IPS-18c (cell line): ENCODE results near the gene ANO8.

Experiments used
- H3K4me3 ChIP-seq: 2 replicates; pipeline ENCODE4 v1.7.0; 2013; ENCODE audit warnings: low read depth, mild to moderate bottlenecking, low read length, moderate library complexity; ENCODE audit not compliant: insufficient read depth
- H3K9me3 ChIP-seq: one replicate; pipeline ENCODE4 v1.6.1; 2013; ENCODE audit warnings: mild to moderate bottlenecking, low read length, moderate library complexity; ENCODE audit not compliant: control insufficient read depth, insufficient read depth

Gene ANO8

GRCh38 chr19:17352608-17353280 is 18.1 kb upstream of the ANO8 start:
- Histone ChIP-seq H3K4me3 (no peak overlapping the region), H3K9me3 (no peaks in the 10 kb centered on the region)

GRCh38 chr19:17351815-17352435 is 17.3 kb upstream of the ANO8 start:
- Histone ChIP-seq H3K4me3 (no peak overlapping the region), H3K9me3 (no peaks in the 10 kb centered on the region)

DNA sequence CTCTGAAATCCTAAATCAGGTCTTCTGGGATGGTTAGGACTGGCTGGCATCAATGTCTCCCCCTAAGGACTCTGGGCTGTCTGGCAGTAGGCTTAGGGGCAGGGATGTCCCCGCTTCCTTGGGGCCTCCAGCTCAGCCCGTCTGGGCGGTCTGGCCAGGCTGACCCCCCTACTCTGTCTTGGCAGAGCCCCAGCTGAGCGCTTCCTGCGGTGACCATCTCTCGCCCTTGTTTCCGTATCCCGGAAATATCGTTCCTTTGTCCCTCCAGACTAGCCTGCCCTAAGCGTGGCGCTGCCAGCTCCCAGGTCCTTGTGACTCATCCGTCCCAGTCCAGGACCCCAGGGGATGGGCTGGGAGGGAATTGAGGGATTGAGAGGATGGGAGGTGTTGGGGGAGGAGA is 14.0 kb upstream of the ANO8 start:
- H3K9me3 ChIP-seq, result no peaks in the 10 kb centered on the region
- H3K4me3 ChIP-seq, result no peak overlapping the region

DNA sequence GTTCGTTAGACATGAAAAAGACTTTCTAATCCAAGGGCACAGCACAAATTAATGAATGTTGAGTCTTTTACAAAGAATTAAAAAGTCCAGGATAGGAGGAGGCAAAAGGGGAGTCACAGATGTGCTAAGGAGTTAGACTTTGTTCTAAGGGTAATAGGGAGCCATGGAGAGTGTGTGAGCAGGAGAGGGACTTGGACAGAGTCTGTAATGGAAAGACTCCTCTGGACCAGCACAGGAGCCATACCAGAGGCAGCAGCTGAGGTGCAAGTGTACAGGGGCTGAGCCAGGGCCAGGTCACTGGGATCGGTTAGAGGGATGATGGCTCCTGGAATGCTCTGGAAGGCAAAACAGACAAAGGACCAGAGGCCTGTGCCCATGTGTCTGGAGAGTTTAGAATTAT is 13.2 kb upstream of the ANO8 start:
- Histone ChIP-seq H3K9me3 (no peaks in the 10 kb centered on the region), H3K4me3 (no peak overlapping the region)

GRCh38 chr19:17347361-17347760 is 12.7 kb upstream of the ANO8 start:
- H3K4me3 ChIP-seq, result no peak overlapping the region
- no peaks in the 10 kb centered on the region for H3K9me3 ChIP-seq

DNA sequence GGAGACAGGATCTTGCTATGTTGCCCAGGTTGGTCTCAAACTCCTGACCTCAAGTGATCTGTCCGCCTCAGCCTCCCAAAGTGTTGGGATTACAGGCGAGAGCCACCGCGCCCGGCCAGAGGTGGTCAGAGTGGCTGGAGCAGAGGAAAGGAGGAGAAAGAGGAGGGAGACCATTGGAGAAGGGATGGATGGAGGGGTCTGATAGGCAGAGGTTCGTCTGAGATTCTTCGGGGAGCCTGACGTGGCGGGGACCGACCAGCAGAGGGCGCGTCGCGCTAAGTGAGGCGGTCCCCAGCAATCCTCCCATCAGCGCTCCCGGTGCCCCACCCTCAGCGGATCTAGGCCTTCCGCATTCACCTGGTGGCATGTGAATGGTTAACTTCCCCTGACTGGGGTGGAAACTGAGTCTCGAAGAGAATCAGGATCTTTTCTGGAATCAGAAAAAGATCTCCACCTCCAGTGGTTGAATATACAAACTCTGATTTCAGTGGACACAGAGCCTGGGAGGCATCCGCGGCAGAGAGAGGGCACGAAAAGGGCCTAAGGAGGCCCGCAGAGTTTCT is 11.5 kb upstream of the ANO8 start:
- Histone ChIP-seq H3K9me3 (no peaks in the 10 kb centered on the region), H3K4me3 (no peak overlapping the region)

DNA sequence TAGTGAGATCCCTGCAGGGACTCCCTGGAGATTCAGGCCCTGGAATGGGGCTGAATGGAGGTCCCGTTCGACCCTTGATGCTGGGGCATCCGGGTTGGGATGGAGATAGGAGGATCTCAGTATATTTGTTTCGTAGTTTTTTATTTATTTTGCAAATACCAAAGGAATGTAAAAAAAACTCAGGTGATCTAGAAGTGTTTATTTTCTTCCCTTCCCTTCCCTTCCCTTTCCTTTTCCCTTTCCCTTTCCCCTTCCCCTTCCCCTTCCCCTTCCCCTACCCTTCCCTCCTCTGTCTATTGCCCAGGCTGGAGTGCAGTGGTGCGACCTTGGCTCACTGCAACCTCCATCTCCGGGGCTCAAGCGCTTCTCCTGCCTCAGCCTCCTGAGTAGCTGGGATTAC is 7.2 kb upstream of the ANO8 start:
- Histone ChIP-seq H3K9me3 (no peaks in the 10 kb centered on the region), H3K4me3 (no peak overlapping the region)

- Histone ChIP-seq H3K4me3 (no peak overlapping the region), H3K9me3 (no peaks in the 10 kb centered on the region)
Observed at GRCh38 chr19:17341386-17341785, 6.7 kb upstream of the ANO8 start.

DNA sequence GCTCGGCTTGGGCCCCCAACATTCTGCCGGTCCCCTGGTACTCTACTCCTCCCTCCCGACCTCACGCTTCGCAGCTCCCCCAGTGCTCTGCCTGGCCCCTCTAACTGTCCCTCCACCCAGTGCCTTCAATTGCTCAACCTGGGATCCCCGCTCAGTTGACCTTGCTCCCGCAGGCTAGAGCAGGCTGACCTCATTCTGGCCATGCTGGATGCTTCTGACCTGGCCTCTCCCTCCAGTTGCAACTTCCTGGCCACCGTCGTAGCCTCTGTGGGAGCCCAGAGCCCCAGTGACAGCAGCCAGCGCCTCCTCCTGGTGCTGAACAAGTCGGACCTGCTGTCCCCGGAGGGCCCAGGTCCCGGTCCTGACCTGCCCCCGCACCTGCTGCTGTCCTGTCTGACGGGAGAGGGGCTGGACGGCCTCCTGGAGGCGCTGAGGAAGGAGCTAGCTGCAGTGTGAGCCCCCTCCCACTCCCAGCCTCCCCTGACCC is 6.3 kb upstream of the ANO8 start:
- Histone ChIP-seq H3K9me3 (no peaks in the 10 kb centered on the region), H3K4me3 (no peak overlapping the region; the same call in 1 of the 2 replicates)

- Histone ChIP-seq H3K9me3 (no peaks in the 10 kb centered on the region), H3K4me3 (peak overlapping the region; percentile 28; the same call in 1 of the 2 replicates)
Observed at GRCh38 chr19:17340302-17340870, 5.7 kb upstream of the ANO8 start.

DNA sequence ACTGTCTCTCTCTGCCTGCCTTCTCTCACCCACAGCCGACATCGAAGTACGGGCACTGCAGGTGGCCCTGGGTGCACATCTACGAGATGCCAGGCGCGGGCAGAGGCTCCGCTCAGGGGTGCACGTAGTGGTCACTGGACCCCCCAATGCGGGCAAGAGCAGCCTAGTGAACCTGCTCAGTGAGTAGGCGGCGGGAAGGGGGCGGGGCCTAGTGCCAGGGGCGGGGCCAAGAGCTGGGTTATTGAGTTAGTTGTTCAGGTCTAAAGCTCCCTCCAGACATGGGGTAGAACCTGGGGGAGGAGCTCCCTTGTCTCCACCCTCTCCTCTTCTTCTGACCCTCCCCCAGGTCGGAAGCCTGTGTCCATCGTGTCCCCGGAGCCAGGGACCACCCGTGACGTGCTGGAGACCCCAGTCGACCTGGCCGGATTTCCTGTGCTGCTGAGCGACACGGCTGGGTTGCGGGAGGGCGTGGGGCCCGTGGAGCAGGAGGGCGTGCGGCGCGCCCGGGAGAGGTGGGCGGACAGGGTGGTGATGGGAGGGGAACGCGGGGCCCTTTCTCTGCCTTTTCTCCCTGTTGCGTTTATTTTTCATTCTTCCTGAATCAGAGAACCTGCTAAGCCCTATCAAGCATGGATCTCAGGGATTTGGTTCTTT is 4.6 kb upstream of the ANO8 start:
- H3K9me3 ChIP-seq, result no peaks in the 10 kb centered on the region
- no peak overlapping the region for H3K4me3 ChIP-seq

DNA sequence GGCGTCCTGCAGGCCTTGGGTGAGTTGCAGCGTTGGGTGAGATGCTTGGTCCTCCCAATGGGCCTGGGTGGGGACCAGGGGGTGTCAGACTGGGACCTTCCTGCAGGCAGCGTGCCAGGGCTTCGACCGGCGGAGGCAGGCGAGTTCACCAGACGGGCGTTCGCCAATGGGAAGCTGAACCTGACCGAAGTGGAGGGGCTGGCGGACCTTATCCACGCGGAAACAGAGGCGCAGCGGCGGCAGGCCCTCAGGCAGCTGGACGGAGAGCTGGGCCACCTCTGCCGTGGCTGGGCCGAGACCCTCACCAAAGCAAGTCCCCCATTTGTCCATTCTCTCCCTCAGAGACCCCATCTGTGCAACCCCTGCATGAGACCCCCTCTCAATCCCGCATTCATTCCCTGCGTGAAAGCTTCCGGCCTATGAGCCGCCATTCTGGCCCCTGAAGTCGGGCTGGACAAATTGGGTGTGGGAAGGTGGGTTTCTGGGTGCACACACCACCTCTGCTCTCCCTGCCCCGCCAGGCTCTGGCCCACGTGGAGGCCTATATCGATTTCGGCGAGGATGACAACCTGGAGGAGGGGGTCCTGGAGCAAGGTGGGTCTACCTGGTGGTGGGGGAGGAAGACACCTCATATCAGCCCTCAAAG is 3.9 kb upstream of the ANO8 start:
- H3K9me3 ChIP-seq, result no peaks in the 10 kb centered on the region

DNA sequence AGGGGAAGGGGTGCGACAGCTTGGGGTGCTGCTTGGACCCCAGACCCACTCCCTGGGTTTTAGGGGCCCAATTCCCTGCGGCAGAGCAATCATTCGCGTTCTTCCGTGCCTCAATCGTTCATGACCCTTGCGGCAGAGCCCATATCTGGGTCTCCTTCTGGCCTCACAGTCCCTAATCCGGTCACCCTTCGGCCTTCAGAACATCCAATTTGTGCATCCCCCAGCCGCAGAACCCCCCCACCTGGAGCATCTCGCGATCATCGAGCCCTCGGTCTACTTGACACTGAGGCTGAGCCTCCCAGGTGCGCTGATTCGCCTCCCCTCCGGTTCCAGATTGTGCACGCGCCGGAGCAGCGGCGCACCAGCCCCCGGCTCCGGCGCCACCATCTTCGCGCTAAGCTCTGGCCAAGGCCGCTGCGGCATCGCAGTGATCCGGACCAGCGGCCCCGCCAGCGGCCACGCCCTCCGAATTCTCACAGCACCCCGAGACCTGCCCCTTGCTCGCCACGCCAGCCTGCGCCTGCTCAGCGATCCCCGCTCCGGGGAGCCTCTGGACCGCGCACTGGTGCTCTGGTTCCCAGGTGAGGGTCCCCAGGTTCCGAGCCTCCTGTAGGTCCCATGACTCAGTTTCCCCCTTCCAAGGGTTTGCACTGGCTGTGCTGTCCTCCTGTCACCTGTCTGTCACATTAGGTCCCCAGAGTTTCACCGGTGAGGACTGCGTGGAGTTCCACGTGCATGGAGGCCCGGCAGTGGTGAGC is 3.2 kb upstream of the ANO8 start:
- no peaks in the 10 kb centered on the region for H3K9me3 ChIP-seq
- peak overlapping the region; percentile 52 for H3K4me3 ChIP-seq

More for the DNA sequence above, 3.9 kb upstream of the ANO8 start:
- peak overlapping the region; percentile 52 for H3K4me3 ChIP-seq

DNA sequence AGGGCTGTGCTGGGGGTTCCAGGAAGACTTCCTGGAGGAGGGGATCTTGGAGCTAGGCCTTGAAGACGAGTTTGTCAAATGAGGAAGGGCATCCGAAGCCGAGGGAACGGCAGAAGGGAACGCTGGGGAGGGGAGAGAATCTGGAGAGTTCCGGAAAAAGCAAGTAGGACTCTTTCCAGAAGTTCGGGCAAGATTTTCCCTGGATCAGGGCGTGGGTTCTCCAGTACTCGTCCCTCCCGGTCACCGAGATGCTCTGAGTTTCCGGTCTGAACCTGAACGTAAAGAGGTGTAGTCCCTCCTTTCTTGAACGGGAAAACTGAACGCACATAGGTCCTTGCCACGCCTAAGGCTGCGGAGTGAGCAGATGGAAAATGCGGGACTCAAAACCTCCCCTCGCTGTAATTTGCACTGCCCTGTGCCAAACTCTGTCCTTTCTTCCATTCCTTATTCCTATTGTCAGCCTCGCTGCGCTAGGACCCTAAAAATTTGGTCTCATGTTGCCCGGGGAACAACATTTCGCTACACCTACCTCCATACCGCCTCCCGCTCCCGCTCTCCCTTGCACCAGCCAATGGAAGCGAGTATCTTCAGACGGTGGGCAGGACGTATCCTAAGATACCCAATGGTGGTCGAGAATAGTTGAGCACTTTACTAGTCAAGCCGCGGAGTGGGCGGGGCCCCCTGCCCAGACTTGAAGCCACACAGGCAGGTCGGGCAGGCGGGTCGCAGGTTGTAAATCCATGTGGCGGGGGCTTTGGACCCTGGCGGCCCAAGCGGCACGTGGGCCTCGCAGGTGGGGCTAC is 2.4 kb upstream of the ANO8 start, which contains the start of gene GTPBP3:
Gene GTPBP3, plus strand, starts transcription at position 682 of the 803 bp plus-strand sequence. Its CDS starts 59 bp downstream, at position 741.
- Histone ChIP-seq H3K9me3 (no peaks in the 10 kb centered on the region), H3K4me3 (peak within 1 kb of the TSS; percentile 52)

GRCh38 chr19:17335575-17335974 is 920 bp upstream of the ANO8 start:
- Histone ChIP-seq H3K4me3 (no peak overlapping the region; the same call in 1 of the 2 replicates), H3K9me3 (no peaks in the 10 kb centered on the region)
